Duodenal mucosa (tissue), 2 donors: ENCODE data around the gene SERPIND1.
"Not testable (repeated sequence)": the region's sequence is repeated elsewhere in the genome, so short reads cannot be mapped to it uniquely, and the experiment has no call there.

Experiments used
- H3K27ac ChIP-seq: one replicate; pipeline ENCODE4 v1.7.0; 2013; ENCODE audit warnings: low read depth, low read length
- H3K27me3 ChIP-seq, 2 donors: one replicate each; pipeline ENCODE4 v1.7.0; 2013; ENCODE audit warnings: low read length in 2 of 2, control low read depth in 1 of 2; ENCODE audit not compliant: insufficient read depth in 2 of 2, control insufficient read depth in 1 of 2
- H3K36me3 ChIP-seq, 2 donors: one replicate each; pipeline ENCODE4 v1.7.0; 2013; ENCODE audit warnings: low read length in 2 of 2, control low read depth in 1 of 2; ENCODE audit not compliant: insufficient read depth in 2 of 2, control insufficient read depth in 1 of 2
- H3K4me1 ChIP-seq, 2 donors: one replicate each; pipeline ENCODE4 v1.7.0; 2013; ENCODE audit warnings: low read length in 2 of 2, control low read depth in 1 of 2; ENCODE audit not compliant: insufficient read depth in 2 of 2, control insufficient read depth in 1 of 2
- H3K4me3 ChIP-seq, 2 donors: one replicate each; pipeline ENCODE4 v1.7.0; 2013; ENCODE audit warnings: low read length in 2 of 2, low read depth in 1 of 2
- H3K9ac ChIP-seq, 2 donors: one replicate each; pipeline ENCODE4 v1.7.0; 2013; ENCODE audit warnings: low read length in 2 of 2, low read depth in 1 of 2
- H3K9me3 ChIP-seq, 2 donors: one replicate each; pipeline ENCODE4 v1.7.0; 2013; ENCODE audit warnings: low read length in 2 of 2, control low read depth in 1 of 2; ENCODE audit not compliant: control insufficient read depth in 1 of 2

The SERPIND1 gene

DNA sequence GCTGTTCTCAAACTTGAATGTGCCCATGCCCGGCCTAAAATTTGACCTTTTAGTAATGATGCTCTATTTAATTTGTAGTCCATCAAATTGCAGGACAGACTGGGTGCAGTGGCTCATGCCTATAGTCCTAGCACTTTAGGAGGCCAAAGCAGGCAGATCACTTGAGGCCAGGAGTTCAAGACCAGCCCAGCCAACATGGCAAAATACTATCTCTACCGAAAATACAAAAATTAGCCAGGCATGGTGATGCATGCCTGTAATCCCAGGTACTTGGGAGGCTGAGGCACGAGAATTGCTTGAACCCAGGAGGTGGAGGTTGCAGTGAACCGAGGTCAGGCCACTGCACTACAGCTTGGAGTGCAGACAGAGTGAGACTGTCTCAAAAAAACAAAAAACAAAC is 51.3 kb downstream of the SERPIND1 start:
- H3K27ac ChIP-seq, H3K27me3 ChIP-seq, H3K4me3 ChIP-seq, H3K4me1 ChIP-seq, H3K9ac ChIP-seq, H3K9me3 ChIP-seq: not testable (repeated sequence)
- H3K36me3 ChIP-seq = peaks cover 5 to 27% of the 10 kb centered on the region in 2 donors

DNA sequence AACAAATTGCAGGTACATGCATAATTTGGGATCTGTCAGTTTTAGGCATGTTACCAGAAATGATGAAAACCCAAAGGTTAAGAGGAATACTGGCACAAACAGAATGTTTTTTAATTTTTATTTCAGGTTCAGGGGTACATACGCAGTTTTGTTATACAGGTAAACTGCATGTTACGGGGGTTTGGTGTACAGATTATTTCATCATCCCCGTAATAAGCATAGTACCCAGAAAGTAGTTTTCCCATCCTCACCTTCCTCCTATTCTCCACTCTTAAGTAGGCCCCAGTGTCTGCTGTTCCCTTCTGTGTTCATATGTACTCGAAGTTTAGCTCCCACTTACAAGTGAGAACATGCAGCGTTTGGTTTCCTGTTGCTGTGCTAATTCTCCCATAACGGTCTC is 51.7 kb downstream of the SERPIND1 start:
- Histone ChIP-seq H3K4me3 (no peak overlapping the region), H3K9me3 (no peaks in the 10 kb centered on the region), H3K27ac (no peak overlapping the region), H3K9ac (no peak overlapping the region), H3K36me3 (peaks cover 4 to 27% of the 10 kb centered on the region in 2 donors), H3K4me1 (no peaks in the 10 kb centered on the region), H3K27me3 (no peaks in the 10 kb centered on the region)

DNA sequence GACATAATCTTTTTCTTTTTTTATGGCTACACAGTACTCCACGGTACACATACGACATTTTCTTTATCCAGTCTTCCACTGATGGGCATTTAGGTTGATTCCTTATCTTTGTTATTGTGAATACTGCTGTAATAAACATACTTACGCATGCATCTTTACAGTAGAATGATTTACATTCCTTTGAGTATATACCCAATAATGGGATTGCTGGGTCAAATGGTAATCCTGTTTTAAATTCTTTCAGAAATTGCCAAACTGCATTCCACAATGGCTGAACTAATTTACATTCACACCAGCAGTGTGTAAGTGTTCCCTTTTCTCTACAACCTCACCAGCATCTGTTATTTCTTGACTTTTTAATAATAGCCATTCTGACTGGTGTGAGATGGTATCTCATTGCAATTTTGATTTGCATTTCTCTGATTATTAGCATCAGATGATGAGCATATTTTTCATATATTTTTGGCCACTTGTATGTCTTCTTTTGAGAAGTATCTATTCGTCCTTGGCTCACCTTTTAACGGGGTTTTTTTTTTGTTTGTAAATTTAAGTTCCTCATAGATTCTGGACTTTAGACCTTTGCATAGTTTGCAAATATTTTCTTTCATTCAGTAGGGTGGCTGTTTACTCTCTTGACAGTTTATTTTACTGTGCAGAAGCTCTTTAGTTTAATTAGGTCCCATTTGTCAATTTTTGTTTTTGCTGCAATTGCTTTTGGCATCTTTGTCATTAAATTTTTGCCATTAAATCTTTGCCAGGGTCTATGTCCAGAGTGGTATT is 52.6 kb downstream of the SERPIND1 start:
- not testable (repeated sequence) for H3K27ac ChIP-seq, H3K9me3 ChIP-seq, H3K27me3 ChIP-seq, H3K4me1 ChIP-seq, H3K9ac ChIP-seq, H3K4me3 ChIP-seq
- peaks cover 7 to 35% of the 10 kb centered on the region in 2 donors for H3K36me3 ChIP-seq

DNA sequence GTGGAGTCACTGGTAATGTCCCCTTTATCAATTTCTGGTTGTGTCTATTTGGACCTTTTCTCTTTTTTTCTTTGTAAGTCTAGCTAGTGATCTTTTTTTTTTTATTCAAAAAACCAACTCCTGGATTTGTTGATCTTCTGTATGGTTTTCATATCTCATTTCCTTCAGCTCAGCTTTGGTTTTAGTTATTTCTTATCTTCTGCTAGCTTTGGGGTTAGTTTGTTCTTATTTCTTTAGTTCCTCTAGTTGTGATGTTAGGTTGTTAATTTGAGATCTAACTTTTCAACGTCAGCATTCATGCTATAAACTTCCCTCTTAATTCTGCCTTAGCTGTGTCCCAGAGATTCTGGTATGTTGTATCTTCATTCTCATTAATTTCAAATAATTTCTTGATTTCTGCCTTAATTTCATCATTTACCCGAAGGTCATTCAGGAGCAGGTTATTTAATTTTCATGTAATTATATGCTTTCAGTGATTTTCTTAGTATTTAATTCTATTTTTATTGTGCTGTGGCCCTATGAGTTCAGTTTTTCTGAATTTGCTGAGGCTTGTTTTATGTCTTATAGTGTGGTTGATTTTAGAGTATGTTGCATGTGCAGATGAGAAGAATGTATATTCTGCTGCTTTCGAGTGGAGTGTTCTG is 55.7 kb downstream of the SERPIND1 start:
- no peaks in the 10 kb centered on the region for H3K27me3 ChIP-seq
- H3K9ac ChIP-seq = no peak overlapping the region
- H3K36me3 ChIP-seq = peaks cover 15 to 40% of the 10 kb centered on the region in 2 donors
- no peaks in the 10 kb centered on the region for H3K4me1 ChIP-seq
- H3K4me3 ChIP-seq = no peak overlapping the region
- H3K27ac ChIP-seq = no peak overlapping the region
- no peaks in the 10 kb centered on the region for H3K9me3 ChIP-seq

DNA sequence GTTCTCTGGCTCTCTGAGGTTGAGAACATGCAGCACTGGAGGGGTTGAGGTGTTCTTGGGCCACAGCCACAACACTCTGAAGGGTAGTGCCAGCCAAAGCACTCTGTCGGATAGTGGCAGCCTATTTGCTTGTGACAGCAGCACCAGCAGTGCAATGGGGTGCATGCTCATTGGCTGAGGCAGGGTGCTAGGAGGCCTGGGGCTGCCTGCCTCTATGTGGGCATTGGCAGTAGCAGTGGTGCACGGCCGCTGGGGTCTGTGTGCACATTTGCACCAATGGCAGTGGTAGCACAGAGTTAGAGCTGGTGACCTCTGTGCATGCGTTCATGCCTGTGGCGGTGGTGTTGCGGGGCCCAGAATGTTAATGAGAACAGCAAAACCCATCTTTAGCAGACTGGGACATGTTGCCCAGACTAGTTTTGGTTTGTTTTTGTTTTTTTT is 59.3 kb downstream of the SERPIND1 start:
- no peak overlapping the region for H3K9ac ChIP-seq
- no peak overlapping the region for H3K27ac ChIP-seq
- H3K4me3 ChIP-seq = no peak overlapping the region
- H3K36me3 ChIP-seq = peaks cover 15 to 42% of the 10 kb centered on the region in 2 donors
- no peaks in the 10 kb centered on the region for H3K27me3 ChIP-seq
- H3K4me1 ChIP-seq = peaks cover 0 to 3% of the 10 kb centered on the region in 2 donors
- H3K9me3 ChIP-seq = no peaks in the 10 kb centered on the region

DNA sequence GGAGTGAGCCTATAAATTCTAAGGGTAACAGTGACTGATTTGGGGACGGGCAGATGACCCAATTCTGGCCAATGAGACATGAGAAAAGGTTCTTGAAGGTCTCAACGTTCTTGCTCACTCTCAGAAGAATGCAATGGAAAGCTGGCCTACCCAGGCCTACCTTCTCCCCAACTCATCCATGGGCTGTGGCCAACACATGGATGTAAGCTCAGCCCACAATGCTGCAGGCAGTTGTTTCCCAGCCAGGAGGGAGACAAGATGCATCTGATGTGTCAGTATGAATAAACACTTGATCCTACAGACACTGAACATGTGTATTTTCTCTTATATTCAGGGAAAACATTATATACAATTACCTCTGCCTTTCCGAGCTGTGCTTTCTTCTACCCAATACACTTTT is 60.3 kb downstream of the SERPIND1 start:
- H3K9ac ChIP-seq = no peak overlapping the region
- H3K4me3 ChIP-seq = no peak overlapping the region
- H3K4me1 ChIP-seq = peaks cover 0 to 3% of the 10 kb centered on the region in 2 donors
- H3K27ac ChIP-seq = no peak overlapping the region
- H3K9me3 ChIP-seq = no peaks in the 10 kb centered on the region
- no peaks in the 10 kb centered on the region for H3K27me3 ChIP-seq
- H3K36me3 ChIP-seq = peaks cover 15 to 42% of the 10 kb centered on the region in 2 donors

DNA sequence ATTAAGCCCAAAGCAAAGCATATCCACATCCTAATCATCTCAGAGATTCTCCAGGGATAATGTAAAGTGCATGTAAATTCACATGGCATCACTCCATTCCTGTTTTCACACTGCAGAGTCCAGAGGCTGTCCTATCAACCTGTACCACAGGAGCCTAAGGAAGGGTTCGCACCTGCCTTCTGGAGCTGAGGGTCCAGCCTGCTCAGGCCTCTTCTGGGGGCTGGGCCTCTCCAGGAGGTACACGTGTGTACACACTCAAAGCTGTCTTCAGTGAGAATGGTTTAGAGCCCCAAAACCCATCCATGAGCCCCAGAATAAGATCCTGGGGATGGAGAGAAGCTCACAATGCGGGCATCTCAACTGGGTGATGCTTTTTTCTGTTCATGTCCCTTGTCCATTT is 60.8 kb downstream of the SERPIND1 start:
- H3K4me3 ChIP-seq = no peak overlapping the region
- no peak overlapping the region for H3K27ac ChIP-seq
- H3K9ac ChIP-seq = no peak overlapping the region
- H3K27me3 ChIP-seq = no peaks in the 10 kb centered on the region
- peaks cover 0 to 4% of the 10 kb centered on the region in 2 donors for H3K4me1 ChIP-seq
- no peaks in the 10 kb centered on the region for H3K9me3 ChIP-seq
- peaks cover 15 to 42% of the 10 kb centered on the region in 2 donors for H3K36me3 ChIP-seq
